NB4 (cell line): ENCODE results near the gene RBBP8NL.
A peak's percentile ranks its signal among the peaks of the same experiment; 100 is the strongest.

ENCODE experiments used
- DNase-seq: peaks from one replicate; pipeline ENCODE4 v3.0.0; 2010; ENCODE audit warnings: low read depth
- H3K4me3 ChIP-seq: one replicate; pipeline ENCODE4 v1.5.1; 2011; ENCODE audit warnings: mild to moderate bottlenecking, low read depth, low read length, moderate library complexity
- MYC ChIP-seq: IDR thresholded peaks from 2 replicates; pipeline ENCODE4 v1.6.1; 2011; ENCODE audit warnings: low read depth, low read length
- POLR2A ChIP-seq: IDR thresholded peaks from 2 replicates; pipeline ENCODE4 v1.6.1; 2011; ENCODE audit warnings: mild to moderate bottlenecking; ENCODE audit not compliant: insufficient read length; ENCODE audit errors: extremely low read depth
- TF ChIP-seq, protein P1 (sequence below): IDR thresholded peaks from 2 replicates; pipeline ENCODE4 v1.6.1; 2011; ENCODE audit warnings: low read depth, low read length
- TF ChIP-seq, protein P2 (sequence below): IDR thresholded peaks from one replicate; pipeline ENCODE4 v1.5.1; 2012; ENCODE audit warnings: low read depth, low read length

RBBP8NL gene

DNA sequence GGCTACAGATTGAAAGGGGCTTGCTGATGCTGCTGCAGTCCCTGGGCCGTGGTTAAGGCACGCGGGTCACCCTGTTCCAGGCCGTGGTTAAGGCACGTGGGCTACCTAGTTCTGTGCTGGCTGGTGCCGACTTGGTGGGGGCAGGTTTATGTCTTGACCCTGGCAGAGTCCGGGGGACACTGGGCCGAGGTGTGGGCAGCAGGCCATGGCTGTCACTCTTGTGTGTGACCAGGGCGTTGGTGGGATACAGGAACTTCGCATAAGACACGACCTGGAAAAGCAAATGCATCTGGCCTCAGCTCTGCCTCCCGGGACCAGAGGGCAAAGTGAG lies 34.0 kb downstream of the RBBP8NL start:
- TF ChIP-seq, protein P1, sequence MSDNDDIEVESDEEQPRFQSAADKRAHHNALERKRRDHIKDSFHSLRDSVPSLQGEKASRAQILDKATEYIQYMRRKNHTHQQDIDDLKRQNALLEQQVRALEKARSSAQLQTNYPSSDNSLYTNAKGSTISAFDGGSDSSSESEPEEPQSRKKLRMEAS, result no peak
- TF ChIP-seq POLR2A (no peak), MYC (no peak)
- TF ChIP-seq, protein P2, sequence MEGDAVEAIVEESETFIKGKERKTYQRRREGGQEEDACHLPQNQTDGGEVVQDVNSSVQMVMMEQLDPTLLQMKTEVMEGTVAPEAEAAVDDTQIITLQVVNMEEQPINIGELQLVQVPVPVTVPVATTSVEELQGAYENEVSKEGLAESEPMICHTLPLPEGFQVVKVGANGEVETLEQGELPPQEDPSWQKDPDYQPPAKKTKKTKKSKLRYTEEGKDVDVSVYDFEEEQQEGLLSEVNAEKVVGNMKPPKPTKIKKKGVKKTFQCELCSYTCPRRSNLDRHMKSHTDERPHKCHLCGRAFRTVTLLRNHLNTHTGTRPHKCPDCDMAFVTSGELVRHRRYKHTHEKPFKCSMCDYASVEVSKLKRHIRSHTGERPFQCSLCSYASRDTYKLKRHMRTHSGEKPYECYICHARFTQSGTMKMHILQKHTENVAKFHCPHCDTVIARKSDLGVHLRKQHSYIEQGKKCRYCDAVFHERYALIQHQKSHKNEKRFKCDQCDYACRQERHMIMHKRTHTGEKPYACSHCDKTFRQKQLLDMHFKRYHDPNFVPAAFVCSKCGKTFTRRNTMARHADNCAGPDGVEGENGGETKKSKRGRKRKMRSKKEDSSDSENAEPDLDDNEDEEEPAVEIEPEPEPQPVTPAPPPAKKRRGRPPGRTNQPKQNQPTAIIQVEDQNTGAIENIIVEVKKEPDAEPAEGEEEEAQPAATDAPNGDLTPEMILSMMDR, result no peak
- H3K4me3 ChIP-seq, result no peak overlapping the region
- DNase-seq, result no peak

DNA sequence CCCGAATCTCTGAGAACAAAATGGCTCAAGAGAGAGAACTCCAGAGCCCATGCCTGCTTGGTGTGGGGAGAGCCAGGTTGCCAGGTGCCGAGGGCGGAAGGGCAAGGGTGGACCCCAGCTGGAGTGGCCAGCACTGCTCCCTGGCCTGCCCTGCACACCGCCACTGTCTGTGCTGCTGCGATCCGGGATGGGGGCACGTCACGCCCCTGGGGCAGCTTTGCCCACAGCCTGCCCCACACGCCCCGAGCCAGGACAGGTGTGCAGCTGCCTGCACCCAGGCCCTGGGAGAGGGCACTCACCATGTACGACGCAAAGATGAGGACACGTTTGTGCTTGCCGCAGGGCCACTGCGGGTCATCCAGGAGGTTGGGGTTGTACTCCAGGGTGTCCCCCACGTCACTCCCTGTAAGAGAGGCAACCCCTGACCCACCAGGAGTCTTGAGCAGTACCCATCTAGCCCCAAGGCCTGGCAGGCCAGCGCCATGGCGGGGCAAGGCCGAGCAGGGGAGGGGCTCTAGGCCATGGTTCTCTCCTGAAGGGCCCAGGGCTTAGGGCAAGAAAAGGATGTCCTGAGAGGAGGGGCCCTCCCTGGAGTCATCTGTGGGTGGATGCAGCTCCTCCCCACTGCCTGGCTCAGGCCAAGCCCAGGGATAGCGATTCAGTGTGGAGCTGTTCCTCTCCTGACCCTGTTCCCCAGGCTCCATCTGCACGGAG lies 34.6 kb downstream of the RBBP8NL start:
- no peak overlapping the region for H3K4me3 ChIP-seq
- DNase-seq, result no peak
- TF ChIP-seq, protein P2, result no peak
- no peak for TF ChIP-seq MYC
- TF ChIP-seq, protein P1, result no peak
- TF ChIP-seq POLR2A, result no peak

DNA sequence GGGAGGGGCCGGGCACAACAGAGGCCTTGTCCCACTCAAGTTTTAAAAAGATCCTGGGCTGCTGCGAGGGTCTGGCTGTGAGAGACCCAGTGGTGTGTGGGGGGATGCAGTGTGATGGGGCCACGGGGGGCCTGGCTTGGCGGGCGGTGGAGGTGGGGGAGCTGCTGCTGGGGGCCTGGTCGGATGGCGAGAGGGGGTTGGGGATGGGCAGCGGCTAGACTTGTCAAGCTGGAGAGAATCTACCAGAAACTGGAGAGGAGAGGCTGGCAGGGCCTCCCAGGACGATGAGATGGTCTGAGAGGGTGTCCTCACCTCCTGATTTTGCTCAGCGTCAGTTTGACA lies 35.3 kb downstream of the RBBP8NL start:
- TF ChIP-seq MYC, result no peak
- TF ChIP-seq, protein P1, result no peak
- TF ChIP-seq, protein P2, result no peak
- no peak for TF ChIP-seq POLR2A

DNA sequence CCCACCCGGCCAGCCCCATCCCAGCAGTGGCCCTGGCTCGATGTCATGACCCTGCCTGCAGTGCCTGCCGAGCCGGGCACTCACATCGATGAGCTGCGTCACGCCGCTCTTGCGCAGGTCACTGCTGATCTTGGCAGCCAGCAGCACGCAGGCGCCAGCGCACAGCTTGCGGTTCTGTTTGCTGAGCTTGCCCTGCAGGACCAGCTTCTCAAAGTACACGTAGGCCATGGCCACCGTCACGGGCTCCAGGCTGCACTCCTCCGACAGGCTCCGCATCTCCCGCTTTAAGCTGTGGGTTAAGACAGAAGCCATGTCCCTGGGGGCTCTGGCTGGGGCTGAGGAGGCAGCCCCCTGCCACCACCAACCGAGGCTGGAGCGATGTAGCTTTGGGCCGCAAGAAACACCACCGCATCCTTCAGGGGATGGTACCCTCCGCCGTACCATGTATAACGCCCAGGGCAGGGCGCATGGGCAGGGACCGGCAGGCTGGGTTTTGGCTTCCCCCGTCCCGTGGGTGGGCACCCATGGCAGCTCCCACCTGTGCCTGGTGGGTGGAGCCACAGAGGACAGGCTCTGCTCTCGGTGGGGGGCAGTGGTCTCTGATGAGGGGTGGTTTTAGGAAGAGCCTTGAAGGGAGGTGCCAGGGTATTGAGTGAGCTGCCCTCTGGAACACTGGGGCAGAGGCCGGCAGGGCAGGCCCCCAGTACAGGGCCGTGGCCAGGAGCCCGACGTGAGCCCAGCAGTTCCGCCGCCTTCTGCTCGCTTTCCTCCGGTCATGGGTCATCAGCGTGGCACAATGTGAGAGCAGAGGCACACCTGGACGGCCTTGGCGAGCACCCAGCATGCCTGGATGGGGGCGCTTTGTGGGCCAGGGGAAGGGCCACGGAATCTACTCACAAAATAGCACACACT lies 35.9 kb downstream of the RBBP8NL start:
- TF ChIP-seq MYC (no peak), POLR2A (no peak)
- TF ChIP-seq, protein P2, result no peak
- TF ChIP-seq, protein P1, result no peak
- no peak for DNase-seq
- no peak overlapping the region for H3K4me3 ChIP-seq

More for the DNA sequence above, 35.3 kb downstream of the RBBP8NL start:
- no peak for DNase-seq
- no peak overlapping the region for H3K4me3 ChIP-seq

DNA sequence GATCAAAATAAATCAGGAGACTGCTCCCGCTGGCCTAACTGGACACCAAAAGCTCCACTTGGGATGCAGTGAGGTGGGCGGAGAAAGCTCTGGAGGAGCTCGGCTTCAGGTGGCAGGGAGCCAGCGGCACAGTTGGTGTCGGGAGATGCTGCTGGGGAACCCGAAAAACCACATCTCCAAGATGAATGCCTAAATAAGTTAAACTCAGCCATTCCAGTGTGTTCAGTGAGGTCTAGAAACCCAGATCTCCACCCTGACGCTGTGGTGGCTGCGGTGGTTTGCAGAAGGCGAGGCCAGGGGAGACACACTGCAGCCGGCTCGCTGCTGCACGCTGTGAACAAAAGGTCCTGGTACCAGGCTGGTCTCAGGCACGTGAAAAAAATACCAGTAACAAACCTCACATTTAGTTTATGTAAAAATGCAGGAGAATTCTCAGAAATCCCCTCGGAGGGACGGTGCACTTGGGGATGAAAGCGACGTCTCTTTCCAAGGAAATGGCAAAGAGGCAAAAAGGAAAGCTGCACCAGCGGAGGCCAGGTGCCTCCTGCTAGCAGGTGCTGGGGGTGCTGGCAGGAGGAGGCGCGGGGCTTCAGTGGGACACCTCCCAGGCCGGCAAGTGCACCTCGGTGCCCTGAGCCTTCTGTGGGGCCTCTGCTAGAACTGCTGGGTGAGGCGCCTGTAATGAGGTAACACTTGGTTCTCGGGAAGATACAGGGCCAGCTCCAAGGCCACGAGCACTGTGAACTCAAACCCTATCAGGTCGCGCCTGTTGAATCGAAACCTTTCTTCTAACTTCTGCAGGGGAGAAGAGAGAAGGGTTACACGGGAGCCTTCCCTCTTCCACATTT lies 36.8 kb downstream of the RBBP8NL start:
- TF ChIP-seq POLR2A (peak; percentile 3), MYC (no peak)
- DNase-seq, result no peak
- H3K4me3 ChIP-seq, result no peak overlapping the region
